K562 (cell line): ENCODE data around the gene HUNK. TPM values are rescaled to one million over a fixed set of nuclear protein-coding genes. Genes with fewer than 3 reads are reported as not detected.

Source experiments
- ARHGAP35 ChIP-seq: fragments of 450-650 bp; IDR thresholded peaks from 2 replicates; pipeline ENCODE4 v1.6.1; 2018; ENCODE audit not compliant: partially characterized antibody
- ARID3A ChIP-seq: IDR thresholded peaks from 2 replicates; pipeline ENCODE4 v1.6.1; 2012; ENCODE audit warnings: low read depth, low read length, improper control_type of control experiment, borderline replicate concordance
- CUX1 ChIP-seq: fragments of 200-800 bp; sonication (Bioruptor generic); IDR thresholded peaks from 2 replicates; pipeline ENCODE4 v1.6.1; 2016; ENCODE audit warnings: missing genetic modification characterization, missing compliant biosample characterization
- HMGN3 ChIP-seq: IDR thresholded peaks from 2 replicates; pipeline ENCODE4 v1.6.1; 2011; ENCODE audit warnings: borderline replicate concordance, low read depth, mild to moderate bottlenecking, mixed read lengths, low read length; ENCODE audit not compliant: insufficient read length; ENCODE audit errors: extremely low read depth
- SREBF1 ChIP-seq: fragments of 150-350 bp; IDR thresholded peaks from 2 replicates; pipeline ENCODE4 v1.6.1; 2014; ENCODE audit warnings: antibody characterized with exemption, low read depth, low read length, borderline replicate concordance
- STAT5B ChIP-seq: fragments of 250-450 bp; sonication (Bioruptor Pico); IDR thresholded peaks from 2 replicates; pipeline ENCODE4 v1.8.0; 2021; ENCODE audit warnings: mild to moderate bottlenecking, inconsistent platforms
- TAF7 ChIP-seq: fragments of 450-650 bp; IDR thresholded peaks from 2 replicates; pipeline ENCODE4 v1.6.1; 2016; ENCODE audit warnings: missing genetic modification characterization, missing compliant biosample characterization
- UBTF ChIP-seq, 2 experiments: IDR thresholded peaks; 2 replicates each; pipeline ENCODE4 v1.6.1; 2012; ENCODE audit warnings: improper control_type of control experiment in 2 of 2, low read depth in 2 of 2, low read length in 2 of 2, borderline replicate concordance in 1 of 2
- ZFP30 ChIP-seq: fragments of 250-450 bp; sonication (Bioruptor Pico); IDR thresholded peaks from 2 replicates; pipeline ENCODE4 v1.8.0; 2022; ENCODE audit warnings: moderate library complexity, mild to moderate bottlenecking, inconsistent platforms, borderline replicate concordance
- ZNF41 ChIP-seq: fragments of 250-450 bp; sonication (Bioruptor Pico); conservative IDR thresholded peaks from 2 replicates; pipeline ENCODE4 v1.4.0; 2020; ENCODE audit warnings: mild to moderate bottlenecking
- polyA plus RNA-seq, 8 experiments: library from polyadenylated mRNA; depleted of rRNA in 4 of 8; stranded (reverse) in 5 of 8; unstranded in 3 of 8; fragments of >200 nt; fragmentation: Nextera tagmentation in 2 of 8; fragmentation: Illumina TruSeq in 1 of 8; extraction: Ambion mirVana in 2 of 8; extraction: Trizol in 1 of 8; gene quantifications; 2 replicates each; pipeline versions ENCODE4 v1.2.1 to v1.2.3, GENCODE V29; 2011 to 2014; ENCODE audit warnings: inconsistent platforms in 1 of 8, missing spikeins in 1 of 8
- total RNA-seq, 7 experiments: library from RNA; depleted of rRNA in 6 of 7; stranded (reverse); fragments of >200 nt in 6 of 7; fragmentation: Illumina TruSeq in 2 of 7; extraction: Trizol in 2 of 7; gene quantifications; 2 replicates each; pipeline versions ENCODE4 v1.2.1 to v1.2.3, GENCODE V29; 2011 to 2021; ENCODE audit warnings: low replicate concordance in 1 of 7
- TF ChIP-seq, protein P1 (sequence below): IDR thresholded peaks from 3 replicates; pipeline ENCODE4 v1.6.1; 2011; ENCODE audit warnings: borderline replicate concordance, mild to moderate bottlenecking; ENCODE audit not compliant: insufficient read length, insufficient read depth

The HUNK gene
- total and polyA plus RNA-seq, 9 of the 15 experiments (the other 6 are each of a cell fraction or from before 2014, with no cell fraction given) = not detected

DNA sequence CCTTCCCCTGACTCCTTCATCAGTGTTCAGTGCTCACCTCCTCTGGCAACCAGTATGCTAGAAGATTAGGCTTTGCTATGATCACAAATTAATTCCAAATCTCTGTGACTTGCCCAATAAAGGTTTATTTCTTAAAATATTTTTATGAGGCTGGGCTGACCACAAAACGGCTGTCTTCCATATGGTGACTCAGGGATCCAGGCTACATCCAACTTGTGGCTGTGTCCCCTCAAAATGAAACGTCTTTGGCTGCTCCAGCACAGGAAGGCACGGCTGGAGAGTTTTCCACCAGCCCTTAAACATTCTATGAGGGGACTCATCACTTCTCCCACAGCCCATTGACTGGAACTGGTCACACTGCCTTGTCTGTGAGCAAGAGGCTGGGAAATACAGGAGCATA, 131.5 kb downstream of the HUNK start (continued):
- TF ChIP-seq ARHGAP35 (no peak), SREBF1 (no peak), ZNF41 (CRISPR knock-in tag) (no peak), HMGN3 (no peak), STAT5B (CRISPR knock-in tag) (no peak), TAF7 (tag) (no peak), CUX1 (CRISPR knock-in tag) (no peak), ZFP30 (CRISPR knock-in tag) (no peak), UBTF (IDR thresholded peaks at IDR 0.05; ENCODE audit: borderline replicate concordance in 1 of 2, low read depth in 2 of 2, low read length in 2 of 2) (no peak), ARID3A (no peak)
- TF ChIP-seq, protein P1, sequence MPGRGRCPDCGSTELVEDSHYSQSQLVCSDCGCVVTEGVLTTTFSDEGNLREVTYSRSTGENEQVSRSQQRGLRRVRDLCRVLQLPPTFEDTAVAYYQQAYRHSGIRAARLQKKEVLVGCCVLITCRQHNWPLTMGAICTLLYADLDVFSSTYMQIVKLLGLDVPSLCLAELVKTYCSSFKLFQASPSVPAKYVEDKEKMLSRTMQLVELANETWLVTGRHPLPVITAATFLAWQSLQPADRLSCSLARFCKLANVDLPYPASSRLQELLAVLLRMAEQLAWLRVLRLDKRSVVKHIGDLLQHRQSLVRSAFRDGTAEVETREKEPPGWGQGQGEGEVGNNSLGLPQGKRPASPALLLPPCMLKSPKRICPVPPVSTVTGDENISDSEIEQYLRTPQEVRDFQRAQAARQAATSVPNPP = no peak
